Fibroblast of villous mesenchyme (primary cell): ENCODE data around the gene CDYL. TPM values are rescaled to one million over a fixed set of nuclear protein-coding genes. Genes with fewer than 3 reads are reported as not detected.
A peak's percentile ranks its signal among the peaks of the same experiment; 100 is the strongest.

Source experiments
- DNase-seq: peaks from one replicate; pipeline ENCODE4 v3.0.0-alpha.2; 2010; ENCODE audit warnings: low read depth
- H3K4me3 ChIP-seq: 2 replicates; pipeline ENCODE4 v1.5.1; 2011; ENCODE audit warnings: low read depth, mild to moderate bottlenecking, low read length
- total RNA-seq: library from RNA; depleted of rRNA; stranded (reverse); fragments of >200 nt; gene quantifications from 2 replicates; pipeline ENCODE4 v1.2.3, GENCODE V29; 2012
- TF ChIP-seq, protein P1 (sequence below): IDR thresholded peaks from 2 replicates; pipeline ENCODE4 v1.5.1; 2012; ENCODE audit warnings: low read depth, mild to moderate bottlenecking, low read length; ENCODE audit not compliant: insufficient read depth

Gene CDYL, protein sequence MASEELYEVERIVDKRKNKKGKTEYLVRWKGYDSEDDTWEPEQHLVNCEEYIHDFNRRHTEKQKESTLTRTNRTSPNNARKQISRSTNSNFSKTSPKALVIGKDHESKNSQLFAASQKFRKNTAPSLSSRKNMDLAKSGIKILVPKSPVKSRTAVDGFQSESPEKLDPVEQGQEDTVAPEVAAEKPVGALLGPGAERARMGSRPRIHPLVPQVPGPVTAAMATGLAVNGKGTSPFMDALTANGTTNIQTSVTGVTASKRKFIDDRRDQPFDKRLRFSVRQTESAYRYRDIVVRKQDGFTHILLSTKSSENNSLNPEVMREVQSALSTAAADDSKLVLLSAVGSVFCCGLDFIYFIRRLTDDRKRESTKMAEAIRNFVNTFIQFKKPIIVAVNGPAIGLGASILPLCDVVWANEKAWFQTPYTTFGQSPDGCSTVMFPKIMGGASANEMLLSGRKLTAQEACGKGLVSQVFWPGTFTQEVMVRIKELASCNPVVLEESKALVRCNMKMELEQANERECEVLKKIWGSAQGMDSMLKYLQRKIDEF
- 37.1 and 38.7 TPM in 2 replicates for total RNA-seq

DNA sequence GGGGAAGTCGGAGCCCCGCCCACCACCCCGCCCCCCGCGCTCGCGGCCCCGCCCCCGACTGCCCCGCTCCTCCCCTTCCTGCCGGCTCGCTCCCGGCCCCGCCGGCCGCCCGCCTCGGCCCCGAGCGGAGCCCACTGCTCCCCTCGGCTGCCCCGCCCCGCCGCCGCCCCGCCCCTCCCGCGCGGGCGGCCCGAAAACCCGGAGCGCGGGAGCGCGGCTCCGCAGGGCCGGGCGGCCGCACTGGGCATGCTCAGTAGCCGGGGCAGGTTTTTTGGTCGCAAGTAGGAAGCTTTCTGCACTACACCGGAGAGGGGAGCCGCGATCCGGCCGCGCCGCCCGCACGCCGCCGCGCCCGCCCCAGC, at the start of gene CDYL:
Gene CDYL (plus strand): TSS at position 274 of the 362 bp plus-strand sequence. CDS start 380 bp downstream, outside the sequence.
- H3K4me3 ChIP-seq = peak within 1 kb of the TSS; percentile 63
- TF ChIP-seq, protein P1, sequence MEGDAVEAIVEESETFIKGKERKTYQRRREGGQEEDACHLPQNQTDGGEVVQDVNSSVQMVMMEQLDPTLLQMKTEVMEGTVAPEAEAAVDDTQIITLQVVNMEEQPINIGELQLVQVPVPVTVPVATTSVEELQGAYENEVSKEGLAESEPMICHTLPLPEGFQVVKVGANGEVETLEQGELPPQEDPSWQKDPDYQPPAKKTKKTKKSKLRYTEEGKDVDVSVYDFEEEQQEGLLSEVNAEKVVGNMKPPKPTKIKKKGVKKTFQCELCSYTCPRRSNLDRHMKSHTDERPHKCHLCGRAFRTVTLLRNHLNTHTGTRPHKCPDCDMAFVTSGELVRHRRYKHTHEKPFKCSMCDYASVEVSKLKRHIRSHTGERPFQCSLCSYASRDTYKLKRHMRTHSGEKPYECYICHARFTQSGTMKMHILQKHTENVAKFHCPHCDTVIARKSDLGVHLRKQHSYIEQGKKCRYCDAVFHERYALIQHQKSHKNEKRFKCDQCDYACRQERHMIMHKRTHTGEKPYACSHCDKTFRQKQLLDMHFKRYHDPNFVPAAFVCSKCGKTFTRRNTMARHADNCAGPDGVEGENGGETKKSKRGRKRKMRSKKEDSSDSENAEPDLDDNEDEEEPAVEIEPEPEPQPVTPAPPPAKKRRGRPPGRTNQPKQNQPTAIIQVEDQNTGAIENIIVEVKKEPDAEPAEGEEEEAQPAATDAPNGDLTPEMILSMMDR = no peak

DNA sequence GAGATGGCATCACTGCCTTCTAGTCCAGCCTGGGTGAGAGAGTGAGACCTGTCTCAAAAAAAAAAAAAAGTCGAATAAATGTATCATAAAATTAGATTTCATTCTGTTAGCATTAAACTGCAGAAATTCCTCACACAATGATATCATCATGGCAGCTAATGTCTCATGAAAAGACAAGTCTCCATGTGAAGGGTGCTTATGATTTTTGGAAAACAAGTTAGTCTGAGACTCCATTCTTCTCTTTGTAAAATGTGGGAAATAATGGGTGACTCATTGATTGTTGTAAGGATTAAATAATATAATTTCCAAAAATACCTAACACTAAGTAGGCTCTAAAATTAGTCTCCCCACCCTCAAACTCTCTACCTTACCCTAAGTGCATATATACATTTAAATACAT, 49.6 kb upstream of the CDYL start:
- TF ChIP-seq, protein P1 = no peak
- H3K4me3 ChIP-seq = no peak overlapping the region
- DNase-seq = no peak

More for the DNA sequence above, at the start of gene CDYL:
- DNase-seq = peak; percentile 90

DNA sequence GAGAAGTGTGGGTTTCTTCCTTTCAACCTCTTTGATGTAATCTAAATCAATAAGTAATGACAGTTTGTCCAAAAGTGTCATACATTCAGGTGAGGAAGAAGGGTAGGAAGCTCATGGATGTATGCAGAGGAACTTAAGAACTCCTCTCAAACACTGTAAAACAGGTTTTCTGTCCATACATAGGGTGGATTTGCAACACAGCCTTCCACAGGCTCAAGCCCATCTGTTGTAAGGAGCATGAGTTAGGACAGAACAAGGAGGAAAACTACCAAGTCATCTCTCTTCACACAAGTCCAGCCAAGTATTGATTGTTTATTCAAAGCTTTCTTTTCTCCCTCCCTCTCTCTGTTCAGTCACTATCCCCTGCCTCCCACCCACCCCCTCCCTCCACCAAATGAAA, 49.0 kb upstream of the CDYL start:
- DNase-seq = no peak
- H3K4me3 ChIP-seq = no peak overlapping the region
- TF ChIP-seq, protein P1 = no peak

DNA sequence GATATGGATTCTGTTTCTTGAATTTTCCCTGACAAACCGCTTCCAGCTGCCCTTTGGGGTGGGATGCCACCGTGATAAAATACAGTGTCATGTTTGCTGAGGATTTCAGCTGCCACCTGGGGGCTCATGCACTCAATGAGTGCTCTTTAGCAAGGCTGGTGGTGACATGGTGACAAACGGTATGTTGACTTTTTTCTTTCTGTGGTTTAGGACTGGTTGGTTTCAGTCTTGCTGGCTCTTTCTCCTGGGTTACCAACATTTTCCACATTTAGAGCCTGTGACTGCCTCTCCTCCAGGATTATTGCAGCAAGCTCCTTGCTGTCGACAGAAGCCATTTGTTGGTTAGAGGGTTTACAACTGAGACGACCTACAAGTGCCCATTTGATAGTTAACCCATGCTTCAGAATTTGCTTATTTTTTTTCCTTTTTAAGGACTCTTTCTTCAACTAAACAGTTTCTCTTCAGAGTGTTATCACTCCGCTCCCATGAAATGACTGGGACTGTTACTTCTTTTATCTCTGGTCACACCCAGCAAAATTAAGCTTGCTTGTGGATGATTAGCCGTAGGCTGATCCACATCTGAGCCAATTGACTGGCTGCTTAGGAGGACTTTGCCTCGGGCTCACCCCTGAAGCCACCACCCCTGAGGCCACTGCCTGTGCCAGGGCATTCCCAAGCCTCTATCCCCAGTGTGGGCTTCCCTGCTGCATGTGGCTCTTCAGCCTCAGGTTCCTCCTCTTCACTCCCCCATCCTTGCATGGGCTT, 48.4 kb upstream of the CDYL start:
- DNase-seq = peak; percentile 13
- TF ChIP-seq, protein P1 = no peak
- no peak overlapping the region for H3K4me3 ChIP-seq

DNA sequence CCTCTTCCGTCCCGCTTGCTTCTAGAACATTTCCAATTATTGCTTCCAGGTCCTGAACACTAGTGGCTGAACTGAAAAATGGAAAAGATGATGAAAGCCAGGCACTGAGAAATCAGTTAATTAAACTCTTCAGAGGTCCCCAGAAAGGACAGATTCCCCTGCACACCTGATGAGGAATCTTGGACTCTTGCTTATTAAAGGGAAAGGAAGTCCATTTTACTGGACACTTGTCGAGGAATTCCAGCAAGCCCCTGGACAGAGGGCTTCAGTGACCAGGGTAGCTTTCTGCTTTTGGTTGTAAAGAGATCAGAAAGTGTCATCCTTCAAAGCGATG, 47.8 kb upstream of the CDYL start:
- TF ChIP-seq, protein P1 = no peak
- DNase-seq = no peak
- no peak overlapping the region for H3K4me3 ChIP-seq

DNA sequence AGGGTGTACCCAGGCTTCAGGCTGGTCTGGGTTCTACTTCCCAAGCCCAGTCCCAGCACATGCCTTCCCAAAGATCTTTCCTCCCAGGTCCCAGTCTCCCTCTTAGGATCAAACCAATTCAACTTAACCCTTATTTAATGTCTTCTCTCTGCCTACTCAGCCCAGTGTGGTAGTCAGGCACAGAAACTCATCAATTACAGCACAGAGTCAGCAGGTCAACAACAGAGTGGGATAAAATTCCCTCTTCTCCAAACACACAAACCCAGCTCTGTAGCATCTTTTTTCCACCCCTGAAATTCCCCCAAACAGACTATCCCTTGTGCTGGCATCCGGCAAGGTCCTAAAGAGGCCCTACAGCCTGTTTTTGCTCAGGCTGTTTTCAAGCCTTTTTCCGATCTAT, 47.3 kb upstream of the CDYL start:
- no peak for DNase-seq
- H3K4me3 ChIP-seq = no peak overlapping the region
- TF ChIP-seq, protein P1 = no peak
